ENCODE measurements around the gene TMEM106C. TPM values are rescaled to one million over a fixed set of nuclear protein-coding genes. Genes with fewer than 3 reads are reported as not detected.
A peak's percentile ranks its signal among the peaks of the same experiment; 100 is the strongest.

TMEM106C gene
- total and polyA plus RNA-seq, 8 donors: 24.7 to 44.7 (median 31.7) TPM

GRCh38 chr12:47964106-47964728, 821 bp downstream of the TMEM106C start:
- peak overlapping the region; percentile 83 to 98 (median 94) for H3K4me3 ChIP-seq
- H3K27ac ChIP-seq: no peak overlapping the region
- no peaks in the 10 kb centered on the region for H3K9me3 ChIP-seq
- H3K4me1 ChIP-seq: no peaks in the 10 kb centered on the region
- FAIRE-seq (no peak), DNase-seq (peak in 1 of 6 donors; percentile 22), ATAC-seq (peak in 3 of 4 donors; percentile 5 to 7 (median 7))
- intact Hi-C loops (cut with DNase I): no loop called here
- TF ChIP-seq, protein P1, sequence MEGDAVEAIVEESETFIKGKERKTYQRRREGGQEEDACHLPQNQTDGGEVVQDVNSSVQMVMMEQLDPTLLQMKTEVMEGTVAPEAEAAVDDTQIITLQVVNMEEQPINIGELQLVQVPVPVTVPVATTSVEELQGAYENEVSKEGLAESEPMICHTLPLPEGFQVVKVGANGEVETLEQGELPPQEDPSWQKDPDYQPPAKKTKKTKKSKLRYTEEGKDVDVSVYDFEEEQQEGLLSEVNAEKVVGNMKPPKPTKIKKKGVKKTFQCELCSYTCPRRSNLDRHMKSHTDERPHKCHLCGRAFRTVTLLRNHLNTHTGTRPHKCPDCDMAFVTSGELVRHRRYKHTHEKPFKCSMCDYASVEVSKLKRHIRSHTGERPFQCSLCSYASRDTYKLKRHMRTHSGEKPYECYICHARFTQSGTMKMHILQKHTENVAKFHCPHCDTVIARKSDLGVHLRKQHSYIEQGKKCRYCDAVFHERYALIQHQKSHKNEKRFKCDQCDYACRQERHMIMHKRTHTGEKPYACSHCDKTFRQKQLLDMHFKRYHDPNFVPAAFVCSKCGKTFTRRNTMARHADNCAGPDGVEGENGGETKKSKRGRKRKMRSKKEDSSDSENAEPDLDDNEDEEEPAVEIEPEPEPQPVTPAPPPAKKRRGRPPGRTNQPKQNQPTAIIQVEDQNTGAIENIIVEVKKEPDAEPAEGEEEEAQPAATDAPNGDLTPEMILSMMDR (IDR thresholded peaks at IDR 0.05): no peak
- no peaks in the 10 kb centered on the region for H3K27me3 ChIP-seq
- WGBS, 2 donors: 16 to 17% methylated on average over 18 of the region's 18 CpGs
- H3K36me3 ChIP-seq: peaks cover 0 to 10% (median 0%) of the 10 kb centered on the region in 3 donors

DNA sequence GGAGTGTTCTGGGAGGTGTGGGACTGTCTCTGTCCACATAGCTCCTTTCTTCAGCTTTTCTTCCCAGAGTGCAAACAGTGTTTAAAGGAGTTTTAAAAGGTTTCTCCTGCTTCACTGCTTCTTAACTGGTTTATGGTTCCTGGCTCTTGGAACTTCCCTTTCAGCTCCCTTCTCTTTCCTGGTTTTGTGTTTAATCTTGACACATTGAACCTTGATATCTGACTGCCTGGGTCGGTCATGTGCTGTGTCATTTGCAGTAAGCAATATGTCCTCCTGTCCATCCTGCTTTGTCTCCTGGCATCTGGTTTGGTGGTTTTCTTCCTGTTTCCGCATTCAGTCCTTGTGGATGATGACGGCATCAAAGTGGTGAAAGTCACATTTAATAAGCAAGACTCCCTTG, 2.2 kb downstream of the TMEM106C start:
- DNase-seq (no peak), ATAC-seq (no peak), FAIRE-seq (no peak)
- 71 to 74% methylated on average over 3 of the region's 3 CpGs for WGBS, 2 donors
- no peaks in the 10 kb centered on the region for H3K4me1 ChIP-seq
- intact Hi-C loops (cut with DNase I): no loop called here
- peaks cover 0 to 10% (median 0%) of the 10 kb centered on the region in 3 donors for H3K36me3 ChIP-seq
- TF ChIP-seq, protein P1 (IDR thresholded peaks at IDR 0.05): no peak
- H3K27me3 ChIP-seq: no peaks in the 10 kb centered on the region
- no peak overlapping the region for H3K27ac ChIP-seq
- H3K4me3 ChIP-seq: no peak overlapping the region
- no peaks in the 10 kb centered on the region for H3K9me3 ChIP-seq

- no peak for FAIRE-seq
- intact Hi-C loops (cut with DNase I): no loop called here
- H3K9me3 ChIP-seq: no peaks in the 10 kb centered on the region
Observed at GRCh38 chr12:47967461-47968321, 4.3 kb downstream of the TMEM106C start.

DNA sequence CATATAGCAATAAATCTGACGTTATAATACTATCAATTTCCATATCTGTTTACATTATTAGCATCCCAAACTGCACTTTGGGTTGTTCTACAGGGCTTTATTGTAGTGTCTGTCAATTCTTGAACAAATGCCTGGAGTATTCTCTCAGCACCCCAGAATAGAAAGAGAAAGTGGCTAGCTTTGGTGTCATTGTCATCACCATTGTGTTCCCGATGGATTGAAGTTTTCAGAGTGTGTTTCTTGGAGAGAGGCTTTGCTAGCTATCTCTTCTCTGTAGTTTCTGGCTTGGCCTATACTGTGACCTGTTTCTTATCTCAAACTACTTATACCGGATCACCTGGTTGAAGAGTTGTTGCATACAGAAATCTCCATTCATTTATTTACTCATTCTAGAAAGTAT, 6.4 kb downstream of the TMEM106C start:
- H3K27ac ChIP-seq: no peak overlapping the region
- TF ChIP-seq, protein P1 (IDR thresholded peaks at IDR 0.05): no peak
- ATAC-seq (no peak), DNase-seq (no peak), FAIRE-seq (no peak)
- H3K4me1 ChIP-seq: no peaks in the 10 kb centered on the region
- 59 to 63% methylated on average over 3 of the region's 3 CpGs for WGBS, 2 donors
- H3K4me3 ChIP-seq: no peak overlapping the region
- H3K36me3 ChIP-seq: peaks cover 0 to 10% (median 0%) of the 10 kb centered on the region in 3 donors
- H3K9me3 ChIP-seq: no peaks in the 10 kb centered on the region
- intact Hi-C loops (cut with DNase I): no loop called here
- H3K27me3 ChIP-seq: no peaks in the 10 kb centered on the region

More at GRCh38 chr12:47967461-47968321, 4.3 kb downstream of the TMEM106C start:
- TF ChIP-seq, protein P1 (IDR thresholded peaks at IDR 0.05): no peak
- Histone ChIP-seq H3K4me1 (no peaks in the 10 kb centered on the region), H3K36me3 (peaks cover 0 to 10% (median 0%) of the 10 kb centered on the region in 3 donors), H3K27ac (no peak overlapping the region), H3K27me3 (no peaks in the 10 kb centered on the region), H3K4me3 (no peak overlapping the region)
- no peak for DNase-seq
- ATAC-seq: no peak
- 49 to 61% methylated on average over 5 of the region's 5 CpGs for WGBS, 2 donors
